Dermis blood vessel endothelial cell (primary cell): ENCODE results near the gene GID4. TPM values are rescaled to one million over a fixed set of nuclear protein-coding genes. Genes with fewer than 3 reads are reported as not detected.
"Not testable (repeated sequence)": the region's sequence is repeated elsewhere in the genome, so short reads cannot be mapped to it uniquely, and the experiment has no call there.

Source experiments
- DNase-seq: peaks from one replicate; pipeline ENCODE4 v3.0.0; 2010
- total RNA-seq: library from RNA; depleted of rRNA; stranded (reverse); fragments of >200 nt; gene quantifications from 2 replicates; pipeline ENCODE4 v1.2.3, GENCODE V29; 2014

Gene GID4
- total RNA-seq: 6.3 and 8.8 TPM in 2 replicates

DNA sequence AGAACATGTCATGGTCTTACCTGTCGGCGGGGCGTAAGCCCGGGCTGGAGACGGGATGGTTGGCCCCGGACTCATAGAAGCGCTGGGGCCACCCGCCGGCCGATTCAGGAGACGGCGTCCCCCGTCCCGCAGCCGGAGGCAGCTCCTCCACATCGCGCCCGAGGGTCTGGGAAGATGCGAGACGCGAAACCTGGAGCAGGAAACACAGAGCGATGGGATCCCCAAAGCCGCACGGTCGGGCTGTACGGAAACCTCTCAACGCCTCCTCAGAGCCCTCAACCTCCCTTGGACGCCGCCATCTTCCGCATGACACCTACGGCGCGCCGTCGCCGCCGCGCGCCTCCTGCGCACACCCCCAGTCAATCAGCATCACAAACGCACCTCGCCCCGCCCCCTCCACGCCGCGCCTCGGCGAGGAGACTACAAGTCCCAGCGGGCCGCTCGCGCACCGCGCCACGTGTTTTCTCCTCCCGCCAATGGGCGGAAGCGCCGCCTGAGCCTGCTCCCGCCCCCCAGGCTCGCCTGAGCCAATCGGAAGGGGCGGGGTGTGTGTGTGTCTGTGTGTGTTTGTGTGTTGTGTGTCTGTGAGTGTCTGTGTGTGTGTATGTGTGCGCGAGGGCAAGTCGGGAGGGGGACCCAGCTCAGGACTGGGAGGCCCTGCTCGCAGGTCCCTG is at the start of gene GID4, which contains the start of gene ATPAF2:
Gene GID4, plus strand, starts transcription at position 548 of the 674 bp plus-strand sequence. Its CDS starts 57 bp downstream, at position 605.
Gene ATPAF2, minus strand, starts transcription at position 308 of the 674 bp plus-strand sequence. Its CDS starts 155 bp downstream, at position 153.
- peak; percentile 100 for DNase-seq

DNA sequence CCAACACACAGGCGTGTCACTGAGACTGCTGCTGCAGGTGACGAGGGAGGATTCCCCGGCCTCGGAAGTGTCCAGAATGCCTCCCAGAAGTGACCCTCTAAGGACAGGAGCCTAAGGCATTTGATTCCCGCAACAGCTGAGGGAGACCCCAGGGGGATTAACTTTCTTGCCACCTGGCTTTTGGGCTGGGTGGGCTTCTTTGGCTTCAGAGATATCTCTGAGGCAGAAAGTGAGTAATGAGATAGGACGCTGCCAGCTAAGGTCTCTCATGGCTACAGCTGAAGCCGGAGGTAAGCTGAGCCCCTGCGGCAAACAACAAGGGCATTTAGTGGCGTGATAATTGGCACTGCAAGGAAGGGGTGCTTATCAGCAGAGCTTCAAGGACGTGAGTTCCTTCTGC is 49.6 kb upstream of the GID4 start:
- no peak for DNase-seq

DNA sequence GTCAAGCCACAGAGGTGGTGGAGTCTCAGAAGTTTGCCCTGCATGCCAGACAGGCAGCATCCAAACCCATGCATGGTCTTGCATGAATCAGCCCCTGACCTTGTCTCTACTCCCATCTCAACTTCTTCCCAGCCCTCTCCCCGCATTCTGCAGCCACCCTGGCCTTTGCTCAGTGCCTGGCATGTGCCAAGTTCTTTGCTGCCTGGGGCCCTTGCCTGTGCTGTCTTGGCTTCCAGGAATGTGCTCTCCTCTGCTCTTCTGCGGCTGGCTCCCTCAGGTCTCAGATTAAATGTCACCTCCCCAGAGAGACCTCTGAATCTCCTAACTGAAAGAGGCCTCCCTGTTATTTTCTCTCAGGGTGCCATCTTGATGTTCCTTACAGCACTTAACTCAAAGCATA is 48.9 kb upstream of the GID4 start:
- DNase-seq: no peak

DNA sequence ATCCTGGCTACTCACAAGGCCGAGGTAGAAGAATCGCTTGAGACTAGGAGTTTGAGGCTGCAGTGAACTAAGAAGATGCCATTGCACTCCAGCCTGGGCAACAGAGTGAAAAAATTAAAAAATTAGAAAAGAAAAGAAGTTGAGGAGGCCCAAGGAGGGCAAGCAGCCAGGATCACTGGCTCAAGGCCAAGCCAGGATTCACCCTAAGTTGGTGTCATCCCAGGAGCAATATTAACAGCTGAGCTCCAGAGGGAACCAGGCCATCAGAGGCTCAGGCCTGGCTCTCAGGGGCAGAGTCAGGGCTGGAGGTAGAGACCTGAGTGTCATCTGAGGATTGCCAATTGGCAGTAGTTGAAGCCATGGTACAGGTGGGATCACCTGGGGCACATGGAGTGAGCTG is 45.8 kb upstream of the GID4 start:
- no peak for DNase-seq

DNA sequence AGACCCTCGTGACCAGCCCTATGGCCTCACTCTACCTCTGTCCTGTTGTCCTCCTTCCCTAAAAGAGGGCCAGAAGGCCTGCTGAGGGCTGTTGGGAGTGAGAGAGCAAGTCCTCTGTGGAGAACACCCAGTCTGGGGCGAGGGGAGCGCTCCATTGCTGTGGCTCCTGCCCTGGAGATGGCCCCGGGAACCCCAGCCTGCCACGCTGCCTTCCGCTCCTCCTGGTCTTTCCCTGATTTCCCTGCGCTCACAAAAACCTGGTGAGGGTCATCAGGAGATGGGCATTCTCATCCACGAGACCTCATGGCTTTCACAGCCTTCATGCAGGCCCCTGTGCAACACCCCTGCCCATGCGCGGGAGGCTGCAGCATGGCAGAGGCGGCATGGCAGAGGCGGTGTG is 45.4 kb upstream of the GID4 start:
- no peak for DNase-seq

DNA sequence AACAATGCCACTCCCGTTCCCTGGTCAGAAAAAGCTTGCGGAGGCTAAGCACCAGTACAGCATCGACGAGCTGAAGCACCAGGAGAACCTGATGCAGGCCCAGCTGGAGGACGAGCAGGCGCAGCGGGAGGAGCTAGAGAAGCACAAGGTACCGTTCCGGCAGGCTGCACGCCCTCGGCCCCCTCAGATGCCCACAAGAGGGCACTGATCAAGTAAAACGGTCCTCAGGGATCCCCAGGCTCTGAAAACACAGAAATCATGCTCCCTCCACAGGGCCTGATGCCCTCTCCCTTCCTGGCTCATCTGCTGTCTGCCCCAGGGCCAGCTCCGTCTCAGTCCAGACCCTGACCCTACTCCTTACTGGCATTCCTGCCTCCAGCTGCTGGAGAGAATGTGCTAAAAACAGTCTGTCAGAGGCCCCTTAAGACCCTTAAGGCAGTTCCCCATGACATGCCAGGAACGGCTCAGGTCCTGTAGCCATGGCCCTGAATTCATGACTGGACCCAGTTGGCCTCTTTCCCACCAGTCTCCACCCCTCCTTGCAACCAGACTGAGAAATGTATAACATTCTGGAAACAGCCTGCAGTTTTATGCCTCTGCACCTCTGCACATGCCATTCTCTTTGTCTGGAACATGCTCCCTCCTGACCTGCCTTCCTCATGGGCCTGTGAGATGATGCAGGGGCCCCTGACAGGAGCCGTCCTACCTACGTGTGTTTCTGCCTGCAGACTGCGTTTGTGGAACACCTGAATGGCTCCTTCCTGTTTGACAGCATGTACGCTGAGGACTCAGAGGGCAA is 44.7 kb upstream of the GID4 start:
- peak; percentile 50 for DNase-seq

DNA sequence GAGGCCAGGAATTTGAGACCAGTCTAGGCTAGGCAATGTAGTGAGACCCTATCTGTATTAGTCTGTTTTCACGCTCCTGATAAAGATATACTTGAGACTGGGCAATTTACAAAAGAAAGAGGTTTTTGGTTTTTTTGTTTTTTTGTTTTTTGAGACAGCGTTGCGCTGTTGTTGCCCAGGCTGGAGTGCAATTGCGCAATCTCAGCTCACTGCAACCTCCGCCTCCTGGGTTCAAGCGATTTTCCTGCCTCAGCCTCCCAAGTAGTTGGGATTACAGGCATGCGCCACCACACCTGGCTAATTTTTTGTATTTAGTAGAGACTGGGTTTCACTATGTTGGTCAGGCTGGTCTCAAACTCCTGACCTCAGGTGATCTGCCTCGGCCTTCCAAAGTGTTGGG is 43.3 kb upstream of the GID4 start:
- DNase-seq: not testable (repeated sequence)

DNA sequence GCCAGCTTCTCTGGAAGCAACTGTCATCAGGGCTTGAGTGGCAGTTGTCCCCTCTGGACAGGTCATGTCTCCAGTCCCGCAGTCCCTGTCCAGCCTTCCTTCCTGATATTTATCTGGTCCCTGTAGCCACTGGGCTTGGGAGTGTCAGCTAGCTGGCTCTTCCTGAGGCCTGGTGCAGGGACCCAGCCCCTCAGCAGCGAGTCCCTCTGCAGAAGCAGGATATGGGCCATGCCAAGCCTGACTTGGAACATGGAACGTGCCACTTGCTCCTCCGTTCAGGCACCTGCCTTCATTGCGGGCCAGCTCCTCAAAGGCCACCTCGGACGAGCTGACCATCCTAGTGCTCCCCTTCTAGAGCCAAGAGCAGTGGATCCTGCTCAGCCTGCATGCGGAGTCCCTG is 40.3 kb upstream of the GID4 start:
- DNase-seq: no peak

DNA sequence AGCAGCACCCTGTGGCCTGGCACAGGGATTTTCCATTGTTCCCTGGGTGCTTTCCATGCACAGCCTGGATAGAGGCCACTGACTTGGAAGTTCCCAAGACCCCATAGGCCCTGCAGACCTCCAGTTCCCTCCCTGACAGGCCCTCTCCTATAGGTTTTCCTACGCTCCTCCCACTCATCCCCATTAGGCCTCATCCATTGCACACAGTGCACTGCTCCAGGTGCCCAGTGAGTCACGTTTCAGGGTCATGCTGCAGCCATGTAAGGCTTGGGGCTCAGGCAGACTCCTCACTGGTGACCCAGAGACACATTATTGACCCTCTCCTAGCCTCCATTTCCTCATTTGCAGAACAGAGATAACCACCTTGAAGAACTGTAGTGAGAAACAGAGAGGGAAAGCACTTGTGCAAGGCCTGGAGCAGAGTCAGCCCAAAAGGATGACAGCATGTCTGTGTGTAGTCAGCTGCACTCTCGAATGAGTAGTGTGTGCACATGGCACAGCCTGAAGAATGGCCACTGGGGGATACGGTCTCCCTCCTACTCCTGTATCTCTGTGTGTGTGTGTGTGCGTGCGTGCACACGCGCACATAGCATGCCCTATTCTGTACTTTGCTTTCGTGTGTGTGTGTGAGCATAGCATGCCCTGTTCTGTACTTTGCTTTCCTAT is 39.7 kb upstream of the GID4 start:
- DNase-seq: no peak

DNA sequence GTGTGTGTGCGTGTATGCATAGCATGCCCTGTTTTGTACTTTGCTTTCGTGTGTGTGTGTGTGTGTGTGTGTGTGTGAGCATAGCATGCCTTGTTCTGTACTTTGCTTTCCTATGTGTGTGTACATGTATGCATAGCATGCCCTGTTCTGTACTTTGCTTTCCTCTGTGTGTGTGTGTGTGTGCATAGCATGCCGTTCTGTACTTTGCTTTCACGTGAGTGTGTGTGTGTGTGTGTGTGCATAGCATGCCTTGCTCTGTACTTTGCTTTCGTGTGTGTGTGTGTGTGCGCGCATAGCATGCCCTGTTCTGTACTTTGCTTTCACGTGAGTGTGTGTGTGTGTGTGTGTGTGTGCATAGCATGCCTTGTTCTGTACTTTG is 39.2 kb upstream of the GID4 start:
- DNase-seq: no peak

DNA sequence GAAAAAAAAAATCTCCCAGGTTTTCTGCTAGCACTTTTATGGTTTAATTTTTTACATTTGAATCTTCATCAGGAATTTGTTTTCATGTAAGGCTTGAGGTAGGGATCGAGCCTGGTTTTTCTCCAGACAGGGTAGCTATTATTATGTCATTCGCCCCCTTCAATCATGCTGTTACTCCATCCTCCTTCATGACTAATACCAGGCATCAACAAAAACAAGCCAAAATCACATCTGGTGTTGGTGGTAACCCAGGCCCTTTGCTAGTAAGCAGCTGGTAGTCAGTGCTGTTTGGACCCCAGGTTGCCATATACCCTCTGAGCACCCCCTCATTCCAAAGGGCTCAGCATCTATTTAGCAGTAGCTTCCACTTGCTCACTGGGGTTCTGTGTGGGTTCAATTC is 37.0 kb upstream of the GID4 start:
- no peak for DNase-seq

DNA sequence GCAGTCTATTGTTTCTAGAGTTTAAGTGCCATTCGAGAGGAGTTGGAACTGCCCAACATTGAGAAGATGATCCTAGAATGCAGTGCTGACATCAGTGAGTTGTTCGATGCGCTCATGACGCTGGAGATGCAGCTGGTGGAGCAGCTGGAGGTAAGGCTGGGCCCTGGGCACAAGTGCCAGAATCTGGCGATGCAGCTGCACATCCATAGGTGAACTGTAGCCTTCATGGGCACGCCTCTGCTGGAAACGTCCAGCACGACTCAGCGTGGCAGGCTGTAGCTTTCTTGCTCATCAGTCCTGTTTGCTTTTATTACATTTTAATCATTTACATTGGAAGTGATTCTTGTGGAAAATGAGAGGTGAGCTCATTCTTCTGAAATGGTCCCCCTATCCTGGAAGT is 34.9 kb upstream of the GID4 start:
- no peak for DNase-seq

DNA sequence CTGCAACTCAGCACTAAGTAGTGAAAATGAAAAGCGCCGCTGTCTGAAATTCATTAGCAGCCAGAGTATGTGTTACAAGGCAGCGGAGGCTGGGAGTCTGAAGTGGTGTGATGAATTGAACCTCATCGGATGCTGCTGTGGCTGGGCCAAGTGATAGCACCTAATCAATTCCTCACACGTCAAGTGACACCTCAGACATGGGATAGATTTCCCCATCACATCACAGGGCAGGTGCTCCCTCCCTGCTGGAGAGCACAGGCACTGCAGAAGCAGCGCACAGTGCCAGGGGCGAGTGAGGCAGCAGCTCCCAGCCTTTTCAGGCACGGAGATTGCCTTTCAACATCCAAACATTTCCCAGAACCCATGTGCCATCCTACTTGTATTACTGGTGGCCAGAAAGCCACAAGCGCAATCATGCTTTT is 34.3 kb upstream of the GID4 start:
- no peak for DNase-seq

DNA sequence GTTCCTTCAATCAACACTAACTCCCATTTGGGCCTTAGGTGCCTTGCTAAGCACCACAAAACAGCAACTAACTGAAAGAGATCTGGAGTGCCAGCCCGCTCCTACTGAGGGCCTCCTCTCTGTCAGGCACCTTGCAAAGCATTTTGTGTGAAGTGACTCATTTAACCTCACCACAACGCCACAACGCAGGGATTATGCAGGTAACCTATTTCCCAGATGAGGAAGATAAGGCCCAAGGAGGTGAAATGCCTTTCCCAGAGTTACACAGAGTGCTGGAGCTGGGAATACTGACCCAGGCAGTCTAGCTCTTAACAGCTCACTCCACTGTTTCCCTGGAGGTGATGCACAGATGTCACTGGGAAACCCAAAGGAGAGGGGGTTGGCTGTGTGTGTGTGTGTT is 33.7 kb upstream of the GID4 start:
- no peak for DNase-seq

DNA sequence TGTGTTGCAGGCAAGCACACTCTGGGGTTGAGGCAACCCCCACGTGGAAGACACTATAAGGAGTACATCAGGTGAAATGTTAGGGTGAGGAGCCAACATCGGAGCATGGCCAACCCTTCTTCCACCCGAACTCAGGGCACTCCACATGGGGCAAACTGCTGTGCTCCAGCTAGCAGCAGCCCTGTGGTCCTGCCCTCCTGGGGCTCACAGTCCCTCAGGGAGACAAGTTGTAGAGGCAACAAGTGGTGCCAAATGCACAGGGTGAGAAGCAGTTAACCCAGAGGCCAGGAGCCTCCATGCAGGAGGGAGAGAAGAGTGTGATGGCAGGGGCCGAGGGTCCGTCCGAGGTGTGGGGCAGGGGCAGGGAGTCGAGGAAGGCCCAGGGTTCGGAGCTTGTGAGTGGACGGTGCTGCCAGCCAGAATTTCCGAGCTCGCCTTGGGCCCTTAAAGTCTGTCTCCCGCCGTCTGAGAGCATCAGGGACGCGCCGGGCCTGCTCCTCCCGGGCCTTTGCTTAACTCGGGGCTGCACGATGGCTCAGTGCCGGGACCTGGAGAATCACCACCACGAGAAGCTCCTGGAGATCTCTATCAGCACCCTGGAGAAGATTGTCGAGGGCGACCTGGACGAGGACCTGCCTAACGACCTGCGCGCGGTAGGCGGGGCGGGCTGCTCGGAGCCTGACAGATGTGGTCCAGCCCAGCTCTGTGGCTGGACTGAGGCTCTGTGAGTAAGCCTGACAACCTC is 32.5 kb upstream of the GID4 start:
- no peak for DNase-seq

DNA sequence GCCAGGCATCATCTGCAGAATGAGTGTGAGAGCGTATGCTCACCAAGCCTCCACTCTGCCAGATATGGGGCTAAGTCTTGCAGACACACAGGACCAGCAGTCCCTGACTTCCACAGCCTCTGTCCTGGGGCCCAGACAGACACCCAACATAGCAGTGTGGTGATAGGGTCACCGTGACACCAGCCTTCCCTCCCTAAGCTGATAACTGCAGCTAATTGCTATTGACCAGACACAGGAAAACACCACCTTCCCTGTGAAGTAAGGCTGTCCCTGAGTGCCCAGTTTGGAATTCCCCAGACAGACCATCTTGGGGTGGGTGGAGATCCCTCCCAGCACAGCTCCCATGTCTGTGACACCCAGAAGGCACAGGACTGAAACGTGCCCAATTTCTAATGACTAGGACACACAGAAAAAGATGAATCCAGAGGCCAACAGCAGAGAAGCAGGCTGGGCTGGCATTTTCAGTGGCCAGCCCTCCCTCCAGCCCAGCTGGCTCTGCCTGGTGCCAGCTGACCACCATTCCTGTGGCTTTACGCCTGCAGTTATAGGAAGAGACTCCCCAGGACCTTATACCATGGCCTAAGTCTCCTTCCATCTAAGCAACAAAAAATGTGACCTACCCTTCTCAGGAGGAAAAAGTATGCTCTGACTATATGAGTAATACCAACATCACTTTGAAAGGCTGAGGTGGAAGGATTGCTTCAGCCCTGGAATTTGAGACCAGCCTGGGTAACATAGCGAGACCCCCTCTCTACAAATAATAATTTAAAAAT is 30.5 kb upstream of the GID4 start:
- DNase-seq: no peak

DNA sequence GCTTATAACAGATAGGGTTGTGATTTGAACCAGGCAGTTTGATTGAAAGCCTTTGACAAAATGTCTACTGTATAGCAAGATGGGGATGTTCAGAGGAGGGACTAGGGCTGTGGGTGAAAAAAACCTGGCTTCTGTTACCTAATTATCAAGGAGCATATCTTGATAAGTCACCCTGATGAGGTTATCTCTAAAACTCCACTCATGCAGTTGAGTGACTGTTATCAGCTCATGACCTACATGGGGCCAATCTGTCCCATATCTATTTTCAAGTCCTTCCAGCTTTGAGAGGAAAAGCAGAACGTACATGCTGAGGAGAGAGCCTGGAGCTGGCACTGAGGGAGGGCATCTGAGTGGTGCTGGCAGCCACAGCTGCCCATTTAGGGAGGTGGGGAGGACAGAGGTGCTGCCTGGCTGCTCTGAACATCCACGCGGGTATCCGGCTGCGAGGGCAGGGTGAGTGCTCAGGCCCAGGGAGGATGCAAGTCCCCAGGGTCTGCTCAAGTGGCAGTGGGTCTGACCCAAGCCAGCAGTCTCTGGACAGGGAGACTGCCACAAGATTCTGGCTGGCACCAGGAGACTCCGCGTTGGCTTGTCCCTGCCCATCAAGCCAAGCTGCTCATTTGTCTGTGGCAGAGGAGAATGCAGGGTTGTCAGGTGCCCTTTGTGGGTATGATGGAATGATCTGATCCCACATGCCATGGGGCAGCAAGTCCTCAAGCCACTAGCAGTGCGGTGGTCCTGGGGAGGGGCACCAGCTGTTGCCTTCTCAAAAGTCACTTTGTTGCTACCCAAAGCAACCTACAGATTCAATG is 29.4 kb upstream of the GID4 start:
- no peak for DNase-seq

DNA sequence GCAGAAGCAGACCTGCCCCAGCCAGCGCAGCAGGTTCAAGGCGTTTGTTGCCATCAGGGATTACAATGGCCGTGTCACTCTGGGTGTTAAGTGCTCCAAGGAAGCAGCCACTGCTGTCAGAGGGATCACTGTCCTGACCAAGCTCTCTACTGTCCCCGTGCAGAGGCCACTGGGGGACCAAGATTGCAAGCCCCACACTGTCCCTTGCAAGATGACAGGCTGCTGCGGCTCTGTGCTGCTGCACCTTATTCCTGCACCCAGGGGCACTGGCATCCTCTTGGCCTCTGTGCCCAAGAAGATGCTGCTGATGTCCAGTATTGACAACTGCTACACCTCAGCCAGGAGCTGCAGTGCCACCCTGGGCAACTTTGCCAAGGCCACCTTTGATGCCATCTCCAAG is 27.9 kb upstream of the GID4 start:
- DNase-seq: no peak

DNA sequence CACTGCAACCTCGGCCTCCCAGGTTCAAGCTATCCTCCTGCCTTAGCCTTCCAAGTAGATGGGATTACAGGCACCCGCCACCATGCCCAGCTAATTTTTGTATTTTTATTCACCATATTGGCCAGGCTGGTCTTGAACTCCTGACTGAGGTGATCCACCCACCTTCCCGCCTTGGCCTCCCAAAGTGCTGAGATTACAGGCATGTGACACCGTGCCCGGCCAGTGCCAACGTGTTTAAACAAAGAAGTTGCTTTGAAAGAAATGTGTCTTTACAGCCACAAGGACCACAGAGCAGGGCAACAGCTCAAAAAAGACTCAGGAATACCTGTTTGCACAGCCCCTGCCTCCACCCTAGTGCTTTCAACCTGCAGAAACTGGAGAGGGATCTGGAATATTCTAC is 25.2 kb upstream of the GID4 start:
- DNase-seq: no peak

DNA sequence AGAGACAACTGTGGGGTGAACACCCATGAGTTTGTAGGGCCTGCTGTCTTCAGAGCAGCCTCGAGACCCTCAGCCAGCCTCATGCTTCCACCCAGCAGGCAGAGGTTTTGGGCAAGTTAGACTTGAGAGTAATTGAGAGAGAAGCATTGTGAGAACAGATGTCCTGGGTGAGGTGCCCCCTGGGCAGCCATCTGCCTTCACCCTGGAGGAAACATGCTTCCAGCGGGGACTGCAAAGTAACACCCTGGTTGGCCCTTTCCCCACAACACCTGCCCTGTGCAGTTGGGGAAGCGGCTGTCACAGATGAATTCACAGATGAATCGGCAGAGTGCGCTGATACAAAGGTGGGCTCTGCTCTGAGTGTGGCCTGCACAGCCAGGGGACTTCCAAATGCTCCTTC is 23.6 kb upstream of the GID4 start:
- no peak for DNase-seq

DNA sequence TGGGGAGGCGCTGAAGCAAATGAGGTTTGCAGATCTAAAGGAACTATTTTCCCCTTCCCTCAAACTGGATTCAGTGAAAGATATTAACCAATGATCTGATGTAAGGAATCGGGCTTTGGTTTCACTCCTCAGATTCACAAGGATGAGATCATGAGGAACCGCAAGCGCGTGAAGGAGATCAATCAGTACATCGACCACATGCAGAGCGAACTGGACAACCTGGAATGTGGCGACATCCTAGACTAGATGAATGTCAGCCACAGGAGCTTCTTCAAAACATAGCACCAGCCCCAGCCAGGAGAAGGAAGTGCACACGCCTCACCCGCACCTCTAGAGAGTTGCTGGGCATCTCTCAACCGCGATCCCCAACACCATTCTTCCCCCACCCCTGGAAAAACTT is 22.8 kb upstream of the GID4 start:
- DNase-seq: no peak
